NB4 (cell line): ENCODE data around the gene SLC16A8.

Experiments used
- MYC ChIP-seq: IDR thresholded peaks from 2 replicates; pipeline ENCODE4 v1.6.1; 2011; ENCODE audit warnings: low read depth, low read length
- TF ChIP-seq, protein P1 (sequence below): IDR thresholded peaks from one replicate; pipeline ENCODE4 v1.5.1; 2012; ENCODE audit warnings: low read depth, low read length

DNA sequence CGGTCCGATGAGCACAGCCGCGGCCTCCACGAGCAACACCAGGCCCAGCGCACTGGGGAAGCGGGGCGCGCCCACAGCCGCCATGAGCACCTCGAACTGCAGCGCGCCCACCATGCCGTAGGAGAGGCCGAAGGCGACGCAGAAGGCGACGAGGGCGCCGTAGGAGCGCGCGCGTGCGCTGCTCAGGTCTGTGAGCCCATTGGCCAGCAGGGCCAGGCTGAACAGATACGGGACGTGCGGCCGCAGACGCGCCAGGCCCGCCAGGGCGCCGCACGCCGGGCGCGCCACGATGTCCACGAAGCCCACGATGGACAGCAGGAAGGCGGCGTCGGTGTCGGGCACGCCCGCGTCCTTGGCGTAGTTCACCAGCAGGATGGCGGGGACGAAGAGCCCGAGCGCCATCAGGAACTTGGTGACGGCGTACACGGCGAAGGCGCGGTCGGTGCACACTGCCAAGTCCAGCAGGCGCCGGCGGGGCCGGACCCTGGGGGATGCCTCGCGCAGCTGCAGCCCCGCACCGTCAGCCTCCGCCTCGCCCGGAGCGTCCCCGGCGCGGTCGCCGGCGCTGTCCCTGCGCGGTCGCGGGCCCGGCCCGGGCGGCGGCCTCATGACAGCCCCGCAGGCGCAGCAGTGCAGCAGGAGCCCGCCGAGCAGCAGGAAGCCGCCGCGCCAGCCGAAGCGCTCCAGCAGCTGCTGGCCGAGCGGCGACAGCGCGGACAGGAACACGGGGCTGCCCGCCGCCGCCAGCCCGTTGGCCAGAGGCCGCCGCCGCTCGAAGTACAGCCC lies 2.9 kb downstream of the SLC16A8 start:
- TF ChIP-seq, protein P1, sequence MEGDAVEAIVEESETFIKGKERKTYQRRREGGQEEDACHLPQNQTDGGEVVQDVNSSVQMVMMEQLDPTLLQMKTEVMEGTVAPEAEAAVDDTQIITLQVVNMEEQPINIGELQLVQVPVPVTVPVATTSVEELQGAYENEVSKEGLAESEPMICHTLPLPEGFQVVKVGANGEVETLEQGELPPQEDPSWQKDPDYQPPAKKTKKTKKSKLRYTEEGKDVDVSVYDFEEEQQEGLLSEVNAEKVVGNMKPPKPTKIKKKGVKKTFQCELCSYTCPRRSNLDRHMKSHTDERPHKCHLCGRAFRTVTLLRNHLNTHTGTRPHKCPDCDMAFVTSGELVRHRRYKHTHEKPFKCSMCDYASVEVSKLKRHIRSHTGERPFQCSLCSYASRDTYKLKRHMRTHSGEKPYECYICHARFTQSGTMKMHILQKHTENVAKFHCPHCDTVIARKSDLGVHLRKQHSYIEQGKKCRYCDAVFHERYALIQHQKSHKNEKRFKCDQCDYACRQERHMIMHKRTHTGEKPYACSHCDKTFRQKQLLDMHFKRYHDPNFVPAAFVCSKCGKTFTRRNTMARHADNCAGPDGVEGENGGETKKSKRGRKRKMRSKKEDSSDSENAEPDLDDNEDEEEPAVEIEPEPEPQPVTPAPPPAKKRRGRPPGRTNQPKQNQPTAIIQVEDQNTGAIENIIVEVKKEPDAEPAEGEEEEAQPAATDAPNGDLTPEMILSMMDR = no peak
- no peak for TF ChIP-seq MYC
